ENCODE measurements around the gene FAM163A.

The FAM163A gene

DNA sequence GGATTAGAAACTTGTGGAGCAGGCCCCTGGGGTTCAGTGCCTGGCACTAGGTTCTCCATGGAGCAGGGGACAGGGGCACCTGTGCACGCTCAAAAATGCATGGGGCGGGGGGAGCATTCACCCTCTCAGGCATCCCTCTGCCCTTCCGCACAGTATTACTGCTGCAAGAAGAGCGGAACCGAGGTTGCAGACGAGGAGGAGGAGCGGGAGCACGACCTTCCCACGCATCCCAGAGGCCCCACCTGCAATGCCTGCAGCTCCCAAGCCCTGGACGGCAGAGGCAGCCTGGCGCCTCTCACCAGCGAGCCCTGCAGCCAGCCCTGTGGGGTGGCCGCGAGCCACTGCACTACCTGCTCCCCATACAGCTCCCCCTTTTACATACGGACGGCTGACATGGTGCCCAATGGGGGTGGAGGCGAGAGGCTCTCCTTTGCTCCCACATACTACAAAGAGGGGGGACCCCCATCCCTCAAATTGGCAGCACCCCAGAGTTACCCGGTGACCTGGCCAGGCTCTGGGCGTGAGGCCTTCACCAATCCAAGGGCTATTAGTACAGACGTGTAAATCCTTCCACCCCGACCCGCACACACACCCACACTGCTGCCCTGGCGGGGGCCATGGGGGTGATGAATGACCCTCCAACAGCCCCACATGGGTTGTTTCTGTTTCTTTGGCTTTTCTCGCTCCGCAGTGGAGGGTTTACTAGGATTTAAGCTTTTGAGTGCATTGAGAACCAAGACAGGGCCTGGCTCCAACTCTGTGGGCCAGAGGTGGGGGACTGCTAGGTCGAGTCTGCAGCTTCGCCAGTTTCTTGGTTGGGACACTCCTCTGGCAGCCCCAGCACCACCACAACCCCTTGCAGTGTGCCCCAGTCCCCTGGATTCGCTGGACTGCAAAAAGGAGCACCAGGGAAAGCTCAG lies 70.8 kb downstream of the FAM163A start:
- TF ChIP-seq, protein P1, sequence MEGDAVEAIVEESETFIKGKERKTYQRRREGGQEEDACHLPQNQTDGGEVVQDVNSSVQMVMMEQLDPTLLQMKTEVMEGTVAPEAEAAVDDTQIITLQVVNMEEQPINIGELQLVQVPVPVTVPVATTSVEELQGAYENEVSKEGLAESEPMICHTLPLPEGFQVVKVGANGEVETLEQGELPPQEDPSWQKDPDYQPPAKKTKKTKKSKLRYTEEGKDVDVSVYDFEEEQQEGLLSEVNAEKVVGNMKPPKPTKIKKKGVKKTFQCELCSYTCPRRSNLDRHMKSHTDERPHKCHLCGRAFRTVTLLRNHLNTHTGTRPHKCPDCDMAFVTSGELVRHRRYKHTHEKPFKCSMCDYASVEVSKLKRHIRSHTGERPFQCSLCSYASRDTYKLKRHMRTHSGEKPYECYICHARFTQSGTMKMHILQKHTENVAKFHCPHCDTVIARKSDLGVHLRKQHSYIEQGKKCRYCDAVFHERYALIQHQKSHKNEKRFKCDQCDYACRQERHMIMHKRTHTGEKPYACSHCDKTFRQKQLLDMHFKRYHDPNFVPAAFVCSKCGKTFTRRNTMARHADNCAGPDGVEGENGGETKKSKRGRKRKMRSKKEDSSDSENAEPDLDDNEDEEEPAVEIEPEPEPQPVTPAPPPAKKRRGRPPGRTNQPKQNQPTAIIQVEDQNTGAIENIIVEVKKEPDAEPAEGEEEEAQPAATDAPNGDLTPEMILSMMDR (IDR thresholded peaks at IDR 0.05; ENCODE audit: control extremely low read depth, extremely low read depth, low read depth, missing control alignments) = no peak
- CTCF ChIA-PET = interaction anchor here (0.6 to 21.5 kb wide), 55 partner anchors 3 to 1756 kb away, joined by 3 to 647 read pairs (median 5); partner anchors contain the start of gene TOR3A
- POLR2A ChIA-PET = interaction anchor here (0.6 to 1.3 kb wide), 2 partner anchors 29 to 104 kb away, joined by 3 to 6 read pairs; no protein-coding TSS in a partner anchor
- no peak for DNase-seq (ENCODE audit: extremely low spot score)

- ChIA-PET POLR2A (interaction anchor here (0.6 to 1.3 kb wide), 2 partner anchors 28 to 105 kb away, joined by 3 to 6 read pairs; no protein-coding TSS in a partner anchor), CTCF (interaction anchor here (0.6 to 21.5 kb wide), 67 partner anchors 4 to 1756 kb away, joined by 3 to 647 read pairs (median 5); partner anchors contain the start of gene TOR3A)
- TF ChIP-seq, protein P1 (IDR thresholded peaks at IDR 0.05; ENCODE audit: control extremely low read depth, extremely low read depth, low read depth, missing control alignments) = no peak
- DNase-seq (ENCODE audit: extremely low spot score) = no peak
Observed at GRCh38 chr1:179814546-179814838, 71.4 kb downstream of the FAM163A start.

DNA sequence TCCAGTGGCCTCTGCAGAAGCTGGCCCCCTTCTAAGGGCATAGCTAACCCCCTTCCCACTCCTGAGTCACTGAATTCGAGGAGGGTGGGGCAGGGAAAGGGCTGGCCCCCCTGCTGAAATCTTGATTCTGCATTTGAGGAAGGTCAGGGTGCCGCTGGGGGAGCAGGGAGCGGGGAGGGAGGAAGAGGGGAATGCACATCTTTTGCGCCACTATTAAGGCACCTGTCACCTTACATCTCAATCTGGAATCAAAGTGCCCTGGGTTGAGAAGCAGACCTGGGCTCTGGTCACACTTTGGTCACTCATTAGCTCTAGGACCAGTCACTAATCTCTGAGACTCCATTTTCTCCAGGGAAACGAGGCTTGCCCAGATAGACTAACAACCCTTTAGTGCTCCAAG lies 72.5 kb downstream of the FAM163A start:
- CTCF ChIA-PET = interaction anchor here (0.8 to 21.5 kb wide), 30 partner anchors 5 to 737 kb away, joined by 3 to 647 read pairs (median 6); partner anchors contain the start of gene TOR3A
- DNase-seq (ENCODE audit: extremely low spot score) = no peak
- POLR2A ChIA-PET = interaction anchor here (0.6 kb wide), 1 partner anchor 240 kb away, joined by 5 read pairs; no protein-coding TSS in a partner anchor
- TF ChIP-seq, protein P1 (IDR thresholded peaks at IDR 0.05; ENCODE audit: control extremely low read depth, extremely low read depth, low read depth, missing control alignments) = no peak

- ChIA-PET CTCF (interaction anchor here (0.8 to 21.5 kb wide), 8 partner anchors 6 to 110 kb away, joined by 3 to 647 read pairs (median 115); no protein-coding TSS in a partner anchor), POLR2A (interaction anchor here (0.6 kb wide), 1 partner anchor 240 kb away, joined by 5 read pairs; no protein-coding TSS in a partner anchor)
- DNase-seq (ENCODE audit: extremely low spot score) = no peak
- TF ChIP-seq, protein P1 (IDR thresholded peaks at IDR 0.05; ENCODE audit: control extremely low read depth, extremely low read depth, low read depth, missing control alignments) = no peak
Observed at GRCh38 chr1:179816196-179816960, 73.3 kb downstream of the FAM163A start.

- CTCF ChIA-PET = interaction anchor here (0.8 to 21.5 kb wide), 6 partner anchors 7 to 111 kb away, joined by 3 to 647 read pairs (median 238); no protein-coding TSS in a partner anchor
- no peak for DNase-seq (ENCODE audit: extremely low spot score)
- TF ChIP-seq, protein P1 (IDR thresholded peaks at IDR 0.05; ENCODE audit: control extremely low read depth, extremely low read depth, low read depth, missing control alignments) = no peak
- POLR2A ChIA-PET = interaction anchor here (0.6 kb wide), 1 partner anchor 523 kb away, joined by 5 read pairs; the partner anchor contains the start of gene SOAT1
Observed at GRCh38 chr1:179817056-179817455, 74.0 kb downstream of the FAM163A start.

- CTCF ChIA-PET = interaction anchor here (1.6 to 21.5 kb wide), 3 partner anchors 7 to 112 kb away, joined by 4 to 647 read pairs (median 269); no protein-coding TSS in a partner anchor
- TF ChIP-seq, protein P1 (IDR thresholded peaks at IDR 0.05; ENCODE audit: control extremely low read depth, extremely low read depth, low read depth, missing control alignments) = no peak
- POLR2A ChIA-PET = no interaction called here
- no peak for DNase-seq (ENCODE audit: extremely low spot score)
Observed at GRCh38 chr1:179817789-179818188, 74.7 kb downstream of the FAM163A start.
